Stromal cell of bone marrow (primary cell): Measurements from ENCODE around the gene SWI5.
"Not testable (repeated sequence)": the region's sequence is repeated elsewhere in the genome, so short reads cannot be mapped to it uniquely, and the experiment has no call there.

Source experiments
- DNase-seq: peaks from one replicate; pipeline ENCODE4 v3.0.0-alpha.2; 2012; ENCODE audit warnings: low read depth

Gene SWI5

DNA sequence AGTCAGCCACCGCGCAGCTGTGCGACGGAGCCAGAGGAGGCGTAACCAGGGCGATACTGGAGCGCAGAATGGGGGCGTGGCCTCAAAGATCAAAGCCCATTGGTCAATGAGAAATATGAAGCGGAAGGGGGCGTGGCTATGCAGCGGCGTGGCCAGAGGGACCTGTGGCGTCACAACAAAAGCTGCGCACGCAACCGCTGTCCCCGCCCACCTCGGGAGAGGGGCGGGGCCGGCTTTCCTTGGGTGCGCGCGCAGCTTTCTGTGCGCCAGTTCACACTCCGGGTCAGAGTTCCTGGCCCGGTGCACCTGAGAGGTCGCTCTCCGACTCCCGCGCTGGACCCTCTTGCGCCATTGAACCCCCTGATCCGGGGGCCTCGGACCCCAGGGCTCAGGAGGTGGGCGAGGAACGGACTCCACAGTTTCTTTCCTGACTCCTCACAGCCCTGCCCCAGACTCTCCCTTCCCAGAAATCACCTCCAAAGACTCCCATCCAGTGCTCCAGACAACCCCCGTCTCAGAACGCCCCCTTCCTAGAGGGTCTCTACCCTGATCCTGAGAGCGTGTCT is at the start of gene SWI5:
Gene SWI5 (plus strand): TSS at position 269 of the 566 bp plus-strand sequence.
- peak; percentile 97 for DNase-seq

DNA sequence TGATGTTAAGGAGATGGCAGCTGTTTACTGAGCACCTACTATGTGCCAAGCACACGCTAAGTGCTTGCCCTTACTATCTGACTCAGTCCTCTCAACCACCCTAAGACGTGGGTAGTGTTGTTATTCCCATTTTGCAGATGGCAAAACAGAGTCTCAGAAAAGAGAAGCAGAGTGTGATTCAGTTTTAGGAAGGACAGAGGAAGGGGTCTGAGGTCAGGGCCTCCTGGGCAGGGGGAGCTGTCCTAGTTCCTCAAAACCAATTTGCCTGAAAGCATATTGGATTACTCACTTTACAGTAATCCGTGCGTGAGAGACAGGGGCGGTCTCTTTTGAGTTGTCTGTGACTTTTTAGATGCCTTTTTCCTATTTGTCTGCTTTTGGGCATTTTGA is 49.7 kb upstream of the SWI5 start:
- no peak for DNase-seq

DNA sequence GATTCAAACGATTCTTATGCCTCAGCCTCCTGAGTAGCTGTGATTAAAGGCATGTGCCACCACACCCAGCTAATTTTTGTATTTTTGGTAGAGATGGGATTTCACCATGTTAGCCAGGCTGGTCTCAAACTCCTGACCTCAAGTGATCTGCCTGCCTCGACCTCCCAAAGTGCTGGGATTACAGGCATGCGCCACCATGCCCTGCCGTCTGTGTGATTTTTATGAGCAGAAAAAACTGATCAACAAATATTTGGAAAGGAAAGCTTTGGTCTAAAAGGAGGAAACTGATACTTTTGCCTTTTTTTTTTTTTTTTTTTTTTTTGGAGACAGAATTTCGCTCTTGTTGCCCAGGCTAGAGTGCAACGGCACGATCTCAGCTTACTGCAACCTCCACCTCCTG is 45.2 kb upstream of the SWI5 start:
- not testable (repeated sequence) for DNase-seq

DNA sequence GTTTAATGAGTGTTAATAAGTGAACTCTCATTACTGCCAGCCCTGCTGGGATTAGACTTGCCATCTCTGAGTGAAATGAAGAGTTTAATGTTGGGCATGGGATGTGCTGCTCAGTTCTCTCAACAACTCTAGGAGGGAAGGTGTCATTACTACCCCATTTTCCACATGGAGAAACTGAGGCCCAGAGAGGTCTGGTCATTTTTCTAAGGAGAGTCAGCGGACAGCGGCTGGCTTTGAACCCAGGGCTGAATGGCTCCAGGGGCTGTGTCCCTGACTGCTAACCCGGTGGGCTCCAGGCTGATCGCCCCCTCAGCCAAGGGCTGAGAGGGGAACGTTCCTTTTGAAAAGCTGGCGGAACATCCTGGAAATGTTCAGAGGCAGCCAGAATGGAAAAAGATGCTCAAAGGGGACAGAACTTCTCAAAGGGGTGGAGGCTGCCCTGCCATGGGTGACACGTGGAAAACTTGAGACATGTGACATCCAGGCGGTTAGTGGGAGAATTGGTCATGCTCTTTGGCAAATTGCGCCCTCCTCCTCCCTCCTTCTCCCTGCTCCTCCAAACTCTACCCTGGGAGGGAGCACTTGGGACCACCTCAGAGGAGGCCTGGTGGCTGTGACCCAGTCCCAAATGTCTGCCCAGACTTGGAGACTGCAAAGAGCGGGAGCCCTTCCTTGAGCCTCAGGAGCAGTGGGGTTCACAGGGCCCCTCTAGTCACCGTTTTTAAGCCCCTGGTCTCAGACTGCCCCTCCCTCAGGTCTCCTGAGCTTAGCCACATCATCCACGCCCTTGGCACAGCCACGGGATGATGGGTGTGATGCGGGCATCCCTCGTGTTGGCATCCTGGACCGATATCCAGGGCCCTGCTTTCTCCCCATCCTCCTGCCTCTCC is 44.2 kb upstream of the SWI5 start:
- peak; percentile 57 for DNase-seq

DNA sequence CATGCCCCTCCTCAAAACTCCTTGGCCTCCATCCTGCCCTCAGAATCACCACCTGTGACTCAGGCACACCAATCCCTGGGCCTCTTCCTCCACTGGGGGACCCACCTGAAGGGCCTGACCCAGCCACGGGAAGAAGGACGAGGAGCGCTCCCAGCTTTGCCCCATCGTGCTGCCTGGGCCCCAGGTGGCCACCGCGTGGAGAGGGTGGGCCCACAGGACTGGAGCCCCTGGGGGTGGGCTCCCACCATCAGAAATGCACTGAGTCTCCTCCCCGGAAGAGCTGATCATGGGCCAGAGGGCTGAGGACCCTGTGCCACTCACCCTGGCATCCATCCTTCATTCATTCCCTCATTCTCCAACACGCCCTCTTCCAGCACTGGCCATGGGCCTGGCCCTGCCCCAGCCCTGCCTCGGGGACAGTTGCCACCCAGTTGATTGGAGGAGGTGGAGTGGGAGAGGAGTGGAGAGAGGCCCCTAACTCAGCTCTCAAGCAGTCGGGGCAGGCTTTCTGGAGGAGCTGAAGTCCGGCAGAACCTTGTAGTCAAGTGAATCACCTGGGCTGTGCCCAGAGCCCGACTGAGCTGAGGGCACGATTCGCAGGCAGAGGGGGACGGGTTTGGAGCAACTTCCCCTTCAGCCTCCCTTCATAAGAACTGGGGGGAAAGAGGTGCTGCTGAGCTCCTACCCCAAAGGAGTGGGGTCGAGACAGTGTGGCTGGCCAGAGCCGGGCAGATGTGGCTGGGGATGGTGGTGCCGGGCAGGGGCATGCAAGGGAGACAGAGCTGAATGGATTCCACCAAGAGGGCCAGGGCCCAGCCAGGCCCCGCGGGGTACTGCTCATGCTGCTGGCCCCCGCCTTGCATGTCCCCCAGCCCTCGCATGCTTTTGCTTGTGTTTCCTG is 43.3 kb upstream of the SWI5 start:
- DNase-seq, result no peak

DNA sequence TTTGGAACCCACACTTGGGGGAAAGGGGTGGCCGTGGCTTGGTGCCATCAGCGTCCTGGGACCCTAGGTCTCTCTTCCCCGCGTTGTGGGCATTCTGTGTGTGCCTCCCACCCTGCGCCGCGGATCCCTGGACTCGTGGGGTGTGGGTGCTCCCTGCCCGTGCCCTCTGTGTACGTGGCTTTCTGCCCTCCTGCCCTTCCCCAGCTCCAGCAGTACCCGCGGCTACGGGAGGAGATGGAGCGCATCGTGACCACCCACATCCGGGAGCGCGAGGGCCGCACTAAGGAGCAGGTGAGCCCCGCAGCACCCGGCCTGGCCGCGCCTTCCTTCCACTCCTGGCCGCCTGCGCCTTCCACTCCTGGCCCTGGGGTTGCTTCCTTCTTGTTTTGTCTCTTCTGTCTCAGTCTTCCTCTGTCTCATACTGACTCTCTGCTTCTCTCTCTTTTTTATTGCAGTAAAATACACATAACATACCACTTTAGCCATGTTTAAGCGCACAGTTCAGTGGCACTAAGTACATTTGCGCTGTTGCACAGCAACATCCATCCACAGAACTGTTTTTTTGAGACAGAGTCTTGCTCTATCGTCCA is 42.2 kb upstream of the SWI5 start:
- no peak for DNase-seq

DNA sequence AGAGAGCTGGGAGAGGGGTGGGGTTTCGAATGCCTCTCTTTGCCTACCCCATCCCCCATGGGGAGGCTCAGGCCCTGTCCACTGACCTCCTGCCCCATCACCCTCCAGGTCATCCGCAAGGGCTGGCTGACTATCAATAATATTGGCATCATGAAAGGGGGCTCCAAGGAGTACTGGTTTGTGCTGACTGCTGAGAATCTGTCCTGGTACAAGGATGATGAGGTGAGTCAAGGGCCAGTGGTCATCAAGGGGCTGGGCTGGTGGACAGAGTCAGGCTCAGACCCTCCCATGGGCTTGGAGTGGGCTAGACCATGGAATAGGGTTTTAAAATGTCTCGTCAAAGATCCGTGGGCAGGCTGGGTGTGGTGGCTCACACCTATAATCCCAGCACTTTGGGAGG is 34.0 kb upstream of the SWI5 start:
- DNase-seq, result no peak

DNA sequence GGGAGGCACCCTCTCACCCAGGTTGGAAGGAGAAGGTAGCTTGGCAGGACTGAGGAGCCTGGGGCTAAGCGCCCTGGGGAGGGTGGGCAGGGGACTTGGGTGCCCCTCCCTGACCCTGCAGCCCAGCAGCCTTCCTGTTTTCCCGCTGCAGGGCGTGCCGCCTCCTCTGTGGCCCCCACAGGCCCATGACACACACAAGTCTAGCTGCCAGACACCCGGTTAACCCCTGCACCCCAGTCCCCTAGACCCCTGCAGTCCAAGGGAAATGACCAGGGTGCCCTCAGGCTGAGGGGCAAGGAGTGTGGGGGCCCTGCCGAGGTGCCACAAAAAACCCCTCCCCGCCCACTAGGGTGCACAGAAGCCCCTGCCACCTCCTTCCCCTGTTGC is 33.3 kb upstream of the SWI5 start:
- no peak for DNase-seq

DNA sequence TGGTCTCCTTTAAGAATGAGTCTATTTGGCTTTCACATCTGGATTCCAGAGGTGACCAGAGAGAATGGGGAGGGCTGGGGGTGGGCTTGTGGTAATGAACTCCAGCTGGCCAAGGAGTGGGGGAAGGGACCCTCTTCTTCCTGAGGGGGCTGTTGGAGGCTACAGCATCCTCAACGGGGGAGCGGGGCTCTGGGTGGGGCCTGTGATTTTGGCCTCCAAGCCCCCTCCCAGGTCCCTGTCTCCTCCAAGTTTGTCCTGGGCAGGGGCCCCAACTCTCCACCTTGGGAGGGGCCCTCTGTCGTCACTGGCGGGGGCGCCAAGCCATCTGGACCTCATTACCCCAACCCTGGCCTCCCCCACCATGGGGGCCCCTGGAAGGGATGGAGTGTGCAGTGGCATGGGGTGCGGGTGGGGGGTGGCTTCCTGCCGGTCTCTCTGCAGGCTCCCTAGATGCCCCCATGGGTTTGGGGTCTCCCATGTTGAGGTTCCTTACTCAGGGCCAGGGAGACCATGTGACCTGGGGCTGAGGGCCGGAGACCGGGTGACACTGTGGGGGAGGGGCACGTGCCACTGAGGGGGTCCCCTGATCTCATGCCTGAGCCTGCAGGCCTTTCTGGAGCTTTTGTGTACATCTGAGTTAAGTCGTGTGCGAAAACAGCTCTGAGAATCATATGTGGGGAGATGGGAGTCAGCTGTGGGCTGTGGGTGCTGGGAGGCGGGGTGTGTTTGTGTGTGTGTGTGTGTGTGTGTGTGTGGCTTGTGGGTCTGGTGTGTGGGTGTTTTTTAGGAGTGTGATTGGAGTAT is 32.7 kb upstream of the SWI5 start:
- no peak for DNase-seq

DNA sequence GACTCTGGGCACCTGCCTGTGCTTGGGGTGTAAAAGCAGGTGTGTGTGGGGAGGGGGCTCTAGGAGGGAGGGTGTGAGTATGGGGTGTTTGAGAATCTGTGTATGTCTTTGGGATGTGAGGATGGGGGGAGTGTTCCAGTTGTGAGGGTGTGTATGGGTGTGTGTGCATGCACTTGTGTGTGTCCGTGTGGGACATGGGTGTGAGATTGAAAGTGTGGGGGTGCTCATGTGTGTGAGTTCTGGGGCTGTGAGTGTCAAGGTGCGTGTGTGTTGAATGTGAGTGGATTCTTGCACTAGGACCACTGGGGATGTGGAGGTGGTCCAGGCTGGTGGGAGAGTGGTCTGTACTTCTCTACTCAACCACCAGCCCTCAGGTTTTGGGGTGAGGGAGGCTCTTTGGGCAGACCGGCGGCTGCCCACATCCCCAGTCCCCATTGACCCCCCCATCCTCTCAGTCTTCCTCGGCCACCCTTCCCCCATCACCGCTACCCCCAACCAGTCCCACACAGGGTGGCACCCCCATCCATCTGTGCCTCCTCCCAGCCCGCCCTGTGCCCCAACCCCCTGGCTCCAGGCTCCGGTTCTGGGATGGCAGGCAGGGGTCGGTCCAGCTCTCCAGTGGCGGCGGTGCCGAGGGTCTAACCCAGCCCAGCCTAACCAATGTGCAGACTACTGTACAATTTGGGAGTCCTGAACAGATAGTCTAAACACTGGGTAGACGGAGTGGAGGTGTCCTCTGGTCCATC is 31.8 kb upstream of the SWI5 start:
- DNase-seq, result no peak

DNA sequence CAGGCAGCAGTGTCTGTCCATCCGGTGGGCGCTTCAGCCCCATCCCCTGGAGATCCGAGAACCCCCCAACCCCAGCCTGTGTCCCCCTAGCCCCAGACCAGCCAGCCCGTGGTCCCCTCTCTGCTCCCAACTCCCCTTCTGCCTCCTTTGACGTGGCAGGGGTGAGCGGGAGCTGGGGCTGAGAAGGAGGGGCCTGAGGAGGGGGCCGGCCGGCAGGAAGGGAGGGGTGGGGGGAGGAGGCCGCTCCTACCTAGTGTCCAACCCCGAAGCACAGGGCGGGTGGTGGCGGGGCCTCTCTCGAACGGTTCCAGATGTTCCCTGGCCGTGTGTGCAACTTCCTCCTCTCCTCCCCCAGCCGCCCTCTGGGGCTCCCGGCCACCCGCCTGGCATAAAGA is 31.2 kb upstream of the SWI5 start:
- peak; percentile 47 for DNase-seq

DNA sequence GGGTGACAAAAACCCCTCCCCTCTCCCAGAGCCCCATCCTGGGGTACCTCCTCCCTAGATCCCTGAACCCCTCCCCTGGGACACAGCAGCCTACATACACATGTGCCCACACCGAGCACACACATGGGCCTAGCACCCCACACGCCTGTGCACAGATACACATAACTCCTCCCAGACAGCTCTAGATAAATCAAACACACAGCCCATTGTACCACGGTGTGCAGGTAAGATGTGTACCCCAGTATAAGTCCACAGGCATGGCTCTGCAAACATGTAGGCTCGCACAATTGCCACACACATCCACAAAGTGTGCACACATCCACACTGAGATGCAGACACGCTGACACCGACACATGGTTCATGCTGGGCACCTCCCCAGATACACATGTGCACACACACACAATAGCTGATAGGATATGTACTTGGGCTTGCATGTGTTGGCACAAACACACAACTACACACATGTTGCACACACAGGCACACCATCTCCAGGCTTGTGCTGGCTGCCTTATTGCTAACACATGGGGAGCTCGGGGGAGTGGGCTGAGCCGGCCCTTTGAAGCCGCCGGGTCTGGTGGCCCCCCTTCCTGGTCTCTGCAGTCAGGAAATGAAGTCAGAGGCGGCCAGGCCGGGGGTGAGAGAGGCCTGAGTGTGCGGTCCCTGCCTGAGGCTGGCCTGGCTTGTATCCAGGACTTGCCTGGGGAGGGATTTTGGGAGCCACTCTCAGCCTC is 30.5 kb upstream of the SWI5 start:
- DNase-seq, result no peak

DNA sequence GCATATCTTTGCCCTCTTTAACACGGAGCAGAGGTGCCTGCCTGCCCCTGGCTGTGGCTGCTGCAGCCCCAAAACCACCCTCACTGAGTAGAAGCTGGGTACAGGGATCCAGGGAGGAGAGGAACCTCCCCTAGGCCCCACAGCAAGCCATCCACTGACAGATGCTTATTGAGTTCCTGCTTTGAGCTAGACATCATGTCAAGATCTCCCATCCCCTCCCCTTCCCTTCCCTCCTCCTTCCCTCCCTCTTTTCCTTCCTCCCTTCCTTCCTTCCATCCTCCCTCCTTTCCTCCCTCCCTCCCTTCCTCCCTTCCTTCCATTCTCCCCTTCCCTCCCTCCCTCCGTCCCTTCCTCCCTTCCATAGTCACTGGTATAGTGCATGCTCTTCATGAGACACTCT is 29.6 kb upstream of the SWI5 start:
- DNase-seq, result no peak

DNA sequence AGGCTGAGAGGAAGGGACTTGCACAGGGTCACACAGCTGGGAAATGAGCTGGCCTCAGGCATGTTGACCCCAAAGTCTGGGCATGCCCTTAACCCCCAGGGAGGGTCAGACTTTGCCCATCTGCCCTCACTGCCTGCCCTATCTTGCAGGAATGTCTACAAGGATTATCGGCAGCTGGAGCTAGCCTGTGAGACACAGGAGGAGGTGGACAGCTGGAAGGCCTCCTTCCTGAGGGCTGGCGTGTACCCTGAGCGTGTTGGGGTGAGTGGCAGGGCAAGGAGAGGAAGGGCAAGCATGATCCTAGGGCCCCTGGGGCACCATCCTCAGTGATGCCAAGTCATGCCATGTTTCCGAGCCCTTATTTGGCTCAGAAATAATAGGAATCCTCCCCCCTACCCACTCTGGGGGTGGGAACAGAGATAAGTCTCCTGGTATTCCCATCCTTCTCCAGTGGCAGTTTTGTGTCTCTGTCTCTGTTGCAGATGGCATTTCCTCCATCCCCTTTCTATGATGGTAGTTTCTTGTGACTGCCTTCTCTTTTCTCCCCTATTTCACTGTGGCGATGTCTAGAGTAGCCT is 28.8 kb upstream of the SWI5 start:
- no peak for DNase-seq

DNA sequence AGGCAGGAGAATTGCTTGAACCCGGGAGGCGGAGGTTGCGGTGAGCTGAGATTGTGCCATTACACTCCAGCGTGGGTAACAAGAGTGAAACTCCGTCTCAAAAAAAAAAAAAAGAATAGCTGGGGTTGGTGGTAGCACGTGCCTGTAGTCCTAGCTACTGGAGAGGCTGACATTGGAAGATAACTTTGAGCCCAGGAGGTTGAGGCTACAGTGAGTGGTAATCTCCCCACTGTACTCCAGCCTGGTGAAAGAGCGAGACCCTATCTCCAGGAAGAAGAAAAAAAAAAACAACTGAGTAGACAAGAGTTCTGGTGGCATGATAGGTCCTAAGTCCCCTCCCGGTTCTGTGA is 26.5 kb upstream of the SWI5 start:
- no peak for DNase-seq

DNA sequence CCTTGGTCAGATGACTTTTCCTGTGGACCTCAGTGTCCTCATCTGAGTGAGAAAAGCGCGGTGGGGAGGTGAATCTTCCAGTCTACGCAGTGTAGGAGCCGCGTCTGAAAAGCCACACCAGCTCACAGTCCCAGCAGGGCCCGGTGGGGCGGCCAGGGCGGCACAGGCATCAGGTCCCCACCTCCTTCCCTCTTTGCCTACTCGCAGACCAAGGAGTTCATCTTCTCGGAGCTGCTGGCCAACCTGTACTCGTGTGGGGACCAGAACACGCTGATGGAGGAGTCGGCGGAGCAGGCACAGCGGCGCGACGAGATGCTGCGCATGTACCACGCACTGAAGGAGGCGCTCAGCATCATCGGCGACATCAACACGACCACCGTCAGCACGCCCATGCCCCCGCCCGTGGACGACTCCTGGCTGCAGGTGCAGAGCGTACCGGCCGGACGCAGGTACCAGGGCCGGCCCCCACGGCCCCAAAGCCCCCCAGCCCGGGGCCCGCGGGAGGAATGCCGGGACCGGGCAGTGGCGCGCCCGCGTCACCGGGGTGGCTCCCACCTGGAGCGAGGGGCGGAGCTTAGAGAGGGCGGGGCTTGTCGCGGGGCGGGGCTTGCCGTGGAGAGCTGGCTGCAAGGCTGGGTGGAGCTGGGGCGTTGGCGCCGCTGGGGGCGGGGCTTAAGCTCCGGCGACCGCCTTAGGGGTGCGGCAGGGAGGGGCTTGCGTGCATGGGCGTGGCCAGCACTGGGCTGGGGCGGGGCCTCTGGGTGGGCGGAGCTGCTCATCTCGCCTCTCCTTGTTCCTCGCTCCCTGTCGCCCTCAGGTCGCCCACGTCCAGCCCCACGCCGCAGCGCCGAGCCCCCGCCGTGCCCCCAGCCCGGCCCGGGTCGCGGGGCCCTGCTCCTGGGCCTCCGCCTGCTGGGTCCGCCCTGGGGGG is 25.9 kb upstream of the SWI5 start:
- no peak for DNase-seq

DNA sequence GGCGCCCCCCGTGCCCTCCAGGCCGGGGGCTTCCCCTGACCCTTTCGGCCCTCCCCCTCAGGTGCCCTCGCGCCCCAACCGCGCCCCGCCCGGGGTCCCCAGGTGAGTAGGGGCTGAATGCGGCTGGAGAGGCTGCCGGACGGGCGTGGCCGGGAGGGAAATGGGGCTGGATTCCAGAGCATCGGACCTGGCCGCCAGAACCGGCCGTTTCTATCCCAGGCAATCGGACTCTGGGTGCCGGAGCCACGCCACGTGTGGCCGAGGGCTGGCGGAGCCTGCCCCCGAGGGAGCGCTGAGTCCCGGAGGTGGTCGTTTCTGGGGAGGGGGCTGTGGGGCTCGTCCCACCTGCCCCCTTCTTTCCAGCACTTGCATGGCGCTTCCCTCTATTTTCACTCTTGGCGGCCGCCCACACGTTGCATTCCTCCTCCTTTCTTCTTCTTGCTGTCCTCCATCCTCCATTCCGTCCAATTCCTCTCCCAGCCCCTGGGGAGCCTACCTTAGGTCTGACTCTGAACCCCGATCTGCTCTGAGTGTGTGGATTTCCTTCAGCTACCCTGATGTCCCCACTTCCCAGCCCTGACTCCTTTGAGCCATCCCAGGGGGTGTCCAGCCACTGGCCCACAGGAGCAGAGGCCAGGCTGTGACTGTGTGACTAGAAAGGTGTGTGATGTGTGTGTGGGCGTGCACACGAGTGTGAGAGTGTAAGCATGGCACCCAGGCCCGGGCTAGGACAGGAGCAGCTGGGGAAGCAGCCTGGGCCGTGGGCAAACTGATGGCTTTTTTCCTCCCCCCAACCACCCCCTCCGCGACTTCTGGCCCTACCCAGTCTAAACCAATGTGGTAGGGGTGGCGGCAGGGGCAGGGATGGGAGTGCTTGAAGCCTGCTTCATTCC is 25.0 kb upstream of the SWI5 start:
- no peak for DNase-seq

DNA sequence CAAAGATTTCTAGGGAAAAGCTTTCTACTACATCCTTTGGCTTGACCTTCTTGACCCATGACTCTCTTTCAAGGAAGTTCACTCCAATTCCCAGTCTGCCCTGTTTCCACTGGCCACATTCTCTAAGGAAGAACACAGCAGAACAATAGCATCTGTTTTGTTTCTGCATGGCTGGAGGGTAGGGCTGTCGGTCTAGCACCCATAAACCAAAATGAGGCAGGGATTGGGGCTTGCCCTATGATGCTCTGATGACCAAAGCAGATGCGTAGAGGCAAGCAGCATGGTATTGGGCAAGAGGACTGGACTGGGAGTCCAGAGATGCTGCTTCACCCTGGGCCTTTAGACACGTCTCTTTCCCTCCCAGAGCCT is 24.4 kb upstream of the SWI5 start:
- DNase-seq, result no peak
